B cell (primary cell): ENCODE data around the gene GNS.

Source experiments
- EZH2 ChIP-seq: IDR thresholded peaks from 2 replicates; pipeline ENCODE4 v1.6.1; 2012; ENCODE audit warnings: borderline replicate concordance, low read depth, mild to moderate bottlenecking, moderate library complexity, low read length; ENCODE audit not compliant: insufficient read depth, poor library complexity, severe bottlenecking
- TF ChIP-seq, protein P1 (sequence below): fragments of 200-600 bp; IDR thresholded peaks from one replicate; pipeline ENCODE4 v1.8.0; 2022; ENCODE audit warnings: antibody characterized with exemption, mild to moderate bottlenecking

DNA sequence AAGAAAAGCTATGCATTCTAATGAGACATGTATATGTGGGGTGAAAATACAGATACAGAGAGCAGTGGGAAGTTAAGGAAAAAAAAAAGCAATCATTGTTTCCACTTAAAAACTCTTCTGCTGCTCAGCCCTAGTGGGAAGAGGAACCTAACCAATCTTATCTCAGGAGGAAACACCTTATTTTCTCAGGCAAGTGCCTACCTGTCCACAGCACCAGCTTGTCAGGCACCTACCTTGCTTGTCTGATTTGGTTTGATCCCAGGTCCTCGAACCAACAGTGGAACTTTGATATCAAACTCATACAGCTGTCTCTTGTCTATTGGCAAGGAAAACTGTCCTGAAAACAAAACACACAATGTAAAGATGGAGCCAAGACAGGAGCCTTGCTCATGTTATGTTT lies 22.4 kb downstream of the GNS start:
- TF ChIP-seq, protein P1, sequence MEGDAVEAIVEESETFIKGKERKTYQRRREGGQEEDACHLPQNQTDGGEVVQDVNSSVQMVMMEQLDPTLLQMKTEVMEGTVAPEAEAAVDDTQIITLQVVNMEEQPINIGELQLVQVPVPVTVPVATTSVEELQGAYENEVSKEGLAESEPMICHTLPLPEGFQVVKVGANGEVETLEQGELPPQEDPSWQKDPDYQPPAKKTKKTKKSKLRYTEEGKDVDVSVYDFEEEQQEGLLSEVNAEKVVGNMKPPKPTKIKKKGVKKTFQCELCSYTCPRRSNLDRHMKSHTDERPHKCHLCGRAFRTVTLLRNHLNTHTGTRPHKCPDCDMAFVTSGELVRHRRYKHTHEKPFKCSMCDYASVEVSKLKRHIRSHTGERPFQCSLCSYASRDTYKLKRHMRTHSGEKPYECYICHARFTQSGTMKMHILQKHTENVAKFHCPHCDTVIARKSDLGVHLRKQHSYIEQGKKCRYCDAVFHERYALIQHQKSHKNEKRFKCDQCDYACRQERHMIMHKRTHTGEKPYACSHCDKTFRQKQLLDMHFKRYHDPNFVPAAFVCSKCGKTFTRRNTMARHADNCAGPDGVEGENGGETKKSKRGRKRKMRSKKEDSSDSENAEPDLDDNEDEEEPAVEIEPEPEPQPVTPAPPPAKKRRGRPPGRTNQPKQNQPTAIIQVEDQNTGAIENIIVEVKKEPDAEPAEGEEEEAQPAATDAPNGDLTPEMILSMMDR = no peak
- TF ChIP-seq EZH2 = no peak
